ENCODE results near the gene KRT16.

GRCh38 chr17:41647038-41647813 is 34.7 kb upstream of the KRT16 start:
- no peak for TF ChIP-seq CTCF (conservative IDR thresholded peaks at IDR 0.05; ENCODE audit: low read depth, low read length)
- TF ChIP-seq EZH2 (IDR thresholded peaks at IDR 0.05; ENCODE audit: borderline replicate concordance, low read depth, low read length, poor library complexity, severe bottlenecking), result no peak
